GM10248 (cell line): ENCODE measurements around the gene JUN.
A peak's percentile ranks its signal among the peaks of the same experiment; 100 is the strongest.

Experiments
- CTCF ChIA-PET: fragments of 300-600 bp; sonication (Branson Sonifier 250); formaldehyde crosslinking; extraction: SDS; loops from one replicate; lab custom pipeline; 2021; ENCODE audit warnings: antibody characterized with exemption; lab: Yijun Ruan, JAX
- POLR2A ChIA-PET: fragments of 350-650 bp; sonication (Branson Sonifier 250); formaldehyde crosslinking; extraction: SDS; loops from one replicate; lab custom pipeline; 2020; ENCODE audit warnings: antibody characterized with exemption; lab: Yijun Ruan, JAX
- DNase-seq: peaks from one replicate; pipeline ENCODE4 v3.0.0; 2012; ENCODE audit errors: extremely low spot score
- TF ChIP-seq, protein P1 (sequence below): IDR thresholded peaks from 2 replicates; pipeline ENCODE4 v1.5.1; 2012; ENCODE audit warnings: mild to moderate bottlenecking, low read depth; ENCODE audit errors: extremely low read depth, missing control alignments, control extremely low read depth

The JUN gene

DNA sequence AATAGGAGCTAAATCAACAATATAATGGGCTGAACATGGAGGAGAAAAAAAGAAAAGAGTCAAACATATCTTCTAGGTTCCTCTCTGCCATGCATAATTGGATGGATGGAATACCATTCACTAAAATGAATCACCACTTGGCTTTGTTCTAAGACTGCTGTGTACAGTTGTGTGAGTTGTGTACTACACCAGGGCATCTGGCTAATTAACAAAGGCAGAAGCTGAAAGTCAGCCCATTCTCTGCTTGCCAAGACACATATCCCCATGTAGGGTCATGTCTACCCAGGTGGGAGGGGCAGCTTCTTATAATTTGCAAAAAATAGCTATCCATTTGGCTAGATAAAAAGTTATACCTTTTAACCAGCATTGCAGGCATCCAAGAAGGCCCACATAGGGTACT is 21.0 kb downstream of the JUN start:
- no peak for DNase-seq
- POLR2A ChIA-PET = interaction anchor here (1.5 kb wide), 1 partner anchor 21 kb away, joined by 4 read pairs; the partner anchor contains the start of gene JUN
- TF ChIP-seq, protein P1, sequence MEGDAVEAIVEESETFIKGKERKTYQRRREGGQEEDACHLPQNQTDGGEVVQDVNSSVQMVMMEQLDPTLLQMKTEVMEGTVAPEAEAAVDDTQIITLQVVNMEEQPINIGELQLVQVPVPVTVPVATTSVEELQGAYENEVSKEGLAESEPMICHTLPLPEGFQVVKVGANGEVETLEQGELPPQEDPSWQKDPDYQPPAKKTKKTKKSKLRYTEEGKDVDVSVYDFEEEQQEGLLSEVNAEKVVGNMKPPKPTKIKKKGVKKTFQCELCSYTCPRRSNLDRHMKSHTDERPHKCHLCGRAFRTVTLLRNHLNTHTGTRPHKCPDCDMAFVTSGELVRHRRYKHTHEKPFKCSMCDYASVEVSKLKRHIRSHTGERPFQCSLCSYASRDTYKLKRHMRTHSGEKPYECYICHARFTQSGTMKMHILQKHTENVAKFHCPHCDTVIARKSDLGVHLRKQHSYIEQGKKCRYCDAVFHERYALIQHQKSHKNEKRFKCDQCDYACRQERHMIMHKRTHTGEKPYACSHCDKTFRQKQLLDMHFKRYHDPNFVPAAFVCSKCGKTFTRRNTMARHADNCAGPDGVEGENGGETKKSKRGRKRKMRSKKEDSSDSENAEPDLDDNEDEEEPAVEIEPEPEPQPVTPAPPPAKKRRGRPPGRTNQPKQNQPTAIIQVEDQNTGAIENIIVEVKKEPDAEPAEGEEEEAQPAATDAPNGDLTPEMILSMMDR = no peak
- CTCF ChIA-PET = interaction anchor here (0.8 to 2.4 kb wide), 6 partner anchors 10 to 936 kb away, joined by 3 to 6 read pairs (median 4); no protein-coding TSS in a partner anchor

- ChIA-PET POLR2A (no interaction called here), CTCF (interaction anchor here (1.0 to 3.6 kb wide), 6 partner anchors 8 to 943 kb away, joined by 3 to 18 read pairs (median 5); no protein-coding TSS in a partner anchor)
- DNase-seq = peak; percentile 44
- TF ChIP-seq, protein P1 = no peak
Observed at GRCh38 chr1:58755468-58755872, 28.4 kb downstream of the JUN start.

DNA sequence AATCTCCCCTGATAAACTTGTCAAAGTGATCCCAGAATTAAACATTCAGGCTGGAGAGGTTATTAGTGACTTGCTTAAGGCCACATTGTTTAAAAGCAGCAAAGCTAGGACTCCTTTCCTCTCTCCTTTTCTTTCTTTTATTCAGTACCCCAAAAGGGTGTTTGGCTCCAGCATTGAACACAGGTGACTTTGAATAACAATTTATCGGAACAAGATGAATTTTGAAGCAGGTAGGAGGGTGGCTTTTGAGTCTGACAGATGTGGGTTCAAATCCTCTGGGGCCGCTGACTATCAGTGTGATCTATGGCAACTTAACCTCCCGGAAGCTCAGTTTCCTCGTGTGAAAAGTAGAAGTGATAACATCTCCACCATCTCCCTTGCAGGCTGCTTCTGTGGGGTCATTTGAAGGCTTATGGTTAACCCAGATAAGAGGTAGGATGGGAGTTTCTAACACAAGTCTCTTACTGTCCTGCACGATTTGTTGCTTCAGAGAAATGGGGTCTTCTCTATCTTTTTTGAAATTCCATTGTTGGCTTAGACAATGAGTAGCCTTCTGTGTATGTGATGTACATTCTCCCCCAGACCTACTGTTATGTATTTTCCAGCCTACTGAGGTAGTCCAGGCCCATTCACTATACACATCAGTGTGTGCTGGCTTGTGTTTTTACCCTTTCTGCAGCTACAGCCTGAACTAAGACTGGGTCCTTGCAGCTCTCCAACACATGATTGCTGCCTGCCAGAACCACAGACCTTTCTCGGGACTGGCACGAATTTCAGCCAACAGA is 29.0 kb downstream of the JUN start:
- DNase-seq = no peak
- ChIA-PET POLR2A (no interaction called here), CTCF (interaction anchor here (1.0 to 3.6 kb wide), 5 partner anchors 7 to 944 kb away, joined by 3 to 18 read pairs (median 5); no protein-coding TSS in a partner anchor)
- TF ChIP-seq, protein P1 = no peak

- DNase-seq = no peak
- CTCF ChIA-PET = interaction anchor here (2.3 to 3.6 kb wide), 3 partner anchors 9 to 15 kb away, joined by 5 to 18 read pairs (median 10); no protein-coding TSS in a partner anchor
- TF ChIP-seq, protein P1 = no peak
- POLR2A ChIA-PET = no interaction called here
Observed at GRCh38 chr1:58754073-58754613, 29.7 kb downstream of the JUN start.

GRCh38 chr1:58753431-58753866 is 30.4 kb downstream of the JUN start:
- ChIA-PET POLR2A (no interaction called here), CTCF (interaction anchor here (2.3 to 3.6 kb wide), 2 partner anchors 10 to 14 kb away, joined by 5 to 18 read pairs; no protein-coding TSS in a partner anchor)
- DNase-seq = no peak
- TF ChIP-seq, protein P1 = no peak

GRCh38 chr1:58749646-58750045 is 34.2 kb downstream of the JUN start:
- ChIA-PET POLR2A (no interaction called here), CTCF (interaction anchor here (1.3 kb wide), 1 partner anchor 950 kb away, joined by 4 read pairs; no protein-coding TSS in a partner anchor)
- no peak for DNase-seq
- TF ChIP-seq, protein P1 = no peak
